Lung (tissue), 12 donors: ENCODE data around the gene TPD52L3. TPM values are rescaled to one million over a fixed set of nuclear protein-coding genes. Genes with fewer than 3 reads are reported as not detected.
A peak's percentile ranks its signal among the peaks of the same experiment; 100 is the strongest.

Experiments
- ATAC-seq: fragments of 200-7000 bp; cut with Tn5 transposase; one replicate; pipeline ENCODE4 v1.9.1; 2020; ENCODE audit warnings: moderate number of reproducible peaks; ENCODE audit not compliant: insufficient read depth, low FRiP score
- DNase-seq, 3 donors: peaks; one replicate each; pipeline ENCODE4 v3.0.0-alpha.2; 2013 to 2017
- H3K27ac ChIP-seq, 2 donors: one replicate each; pipeline ENCODE4 v1.5.1; 2013; ENCODE audit warnings: mild to moderate bottlenecking in 2 of 2, moderate library complexity in 2 of 2, control low read depth in 1 of 2, inconsistent platforms in 1 of 2, low read depth in 1 of 2, low read length in 1 of 2
- H3K27me3 ChIP-seq, 3 donors: one replicate each; pipeline ENCODE4 v1.5.1; 2013; ENCODE audit warnings: low read length in 2 of 3; ENCODE audit not compliant: control insufficient read depth in 3 of 3, insufficient read depth in 3 of 3
- H3K36me3 ChIP-seq, 4 donors: one replicate each; pipeline ENCODE4 v1.5.1; 2013; ENCODE audit warnings: low read length in 4 of 4, mild to moderate bottlenecking in 1 of 4, moderate library complexity in 1 of 4; ENCODE audit not compliant: control insufficient read depth in 4 of 4, insufficient read depth in 4 of 4
- H3K4me1 ChIP-seq, 5 donors: one replicate each; pipeline ENCODE4 v1.5.1; 2013; ENCODE audit warnings: low read length in 5 of 5, mild to moderate bottlenecking in 2 of 5, moderate library complexity in 1 of 5; ENCODE audit not compliant: control insufficient read depth in 5 of 5, insufficient read depth in 5 of 5
- H3K4me3 ChIP-seq: one replicate; pipeline ENCODE4 v1.5.1; 2013; ENCODE audit warnings: mild to moderate bottlenecking, control low read depth, moderate library complexity
- H3K9ac ChIP-seq, 2 donors: one replicate each; pipeline ENCODE4 v1.5.1; 2013; ENCODE audit warnings: low read length in 2 of 2, control low read depth in 1 of 2; ENCODE audit not compliant: insufficient read depth in 1 of 2
- H3K9me3 ChIP-seq, 4 donors: one replicate each; pipeline ENCODE4 v1.5.1; 2013; ENCODE audit warnings: low read length in 3 of 4, mild to moderate bottlenecking in 1 of 4, moderate library complexity in 1 of 4; ENCODE audit not compliant: control insufficient read depth in 4 of 4, insufficient read depth in 3 of 4
- CTCF ChIP-seq: IDR thresholded peaks from 2 replicates; pipeline ENCODE4 v1.5.1; 2012; ENCODE audit warnings: mild to moderate bottlenecking; ENCODE audit errors: control extremely low read depth, extremely low read depth
- WGBS, 2 donors: extraction: QIAGEN DNeasy Blood & Tissue Kit; methylation state at CpG; one replicate each; pipeline ENCODE4 v1.1.7; 2013; 5-methylcytosine and 5-hydroxymethylcytosine counted together
- polyA plus RNA-seq, 2 donors: library from polyadenylated mRNA; stranded (reverse); fragments of 200-250 nt; gene quantifications; one replicate each; pipeline ENCODE4 v1.2.1, GENCODE V29; 2013
- total RNA-seq, 2 donors: library from RNA; depleted of rRNA in 1 of 2; stranded (reverse); fragments of >200 nt in 1 of 2; gene quantifications; one replicate each; pipeline ENCODE4 v1.2.1, GENCODE V29; 2014 to 2021
- donor health status: control.
- donor health status: control.
- donor health status: Bipolar disorder and iron deficiency.
- donor health status: healthy.
- donor health status: DM: yes; HTN: yes; CAD: no.

Gene TPD52L3
- total and polyA plus RNA-seq, 4 donors, result not detected

GRCh38 chr9:6330958-6331634, 2.9 kb downstream of the TPD52L3 start:
- no peak for TF ChIP-seq CTCF
- Histone ChIP-seq H3K27me3 (no peaks in the 10 kb centered on the region), H3K9ac (no peak overlapping the region), H3K27ac (no peak overlapping the region), H3K9me3 (peaks cover 0 to 6% (median 0%) of the 10 kb centered on the region in 4 donors), H3K36me3 (no peaks in the 10 kb centered on the region), H3K4me1 (no peaks in the 10 kb centered on the region), H3K4me3 (no peak overlapping the region)
- ATAC-seq (no peak), DNase-seq (no peak)
- WGBS, 2 donors, result 79 to 81% methylated on average over 4 of the region's 4 CpGs

- ATAC-seq (no peak), DNase-seq (no peak)
- no peaks in the 10 kb centered on the region for H3K27me3 ChIP-seq
- H3K36me3 ChIP-seq, result no peaks in the 10 kb centered on the region
- H3K9ac ChIP-seq, result no peak overlapping the region
- no peak overlapping the region for H3K4me3 ChIP-seq
- no peaks in the 10 kb centered on the region for H3K4me1 ChIP-seq
- TF ChIP-seq CTCF, result no peak
- H3K9me3 ChIP-seq, result peaks cover 0 to 9% (median 0%) of the 10 kb centered on the region in 4 donors
- no peak overlapping the region for H3K27ac ChIP-seq
Observed at GRCh38 chr9:6334305-6334704, 6.1 kb downstream of the TPD52L3 start.

GRCh38 chr9:6348766-6349165, 20.6 kb downstream of the TPD52L3 start:
- Histone ChIP-seq H3K4me3 (no peak overlapping the region), H3K27ac (no peak overlapping the region), H3K9me3 (no peaks in the 10 kb centered on the region), H3K9ac (no peak overlapping the region), H3K27me3 (no peaks in the 10 kb centered on the region), H3K36me3 (no peaks in the 10 kb centered on the region), H3K4me1 (no peaks in the 10 kb centered on the region)
- WGBS, 2 donors, result 74 to 83% methylated on average over 3 of the region's 3 CpGs
- DNase-seq, result no peak
- ATAC-seq, result no peak
- no peak for TF ChIP-seq CTCF

GRCh38 chr9:6351737-6352136, 23.6 kb downstream of the TPD52L3 start:
- no peak for TF ChIP-seq CTCF
- no peak overlapping the region for H3K9ac ChIP-seq
- no peaks in the 10 kb centered on the region for H3K4me1 ChIP-seq
- H3K27me3 ChIP-seq, result no peaks in the 10 kb centered on the region
- no peaks in the 10 kb centered on the region for H3K9me3 ChIP-seq
- no peak overlapping the region for H3K4me3 ChIP-seq
- H3K27ac ChIP-seq, result no peak overlapping the region
- ATAC-seq (no peak), DNase-seq (peak in 1 of 3 donors; percentile 5)
- H3K36me3 ChIP-seq, result no peaks in the 10 kb centered on the region
